ENCODE measurements around the gene ROPN1L. TPM values are rescaled to one million over a fixed set of nuclear protein-coding genes. Genes with fewer than 3 reads are reported as not detected.
"Not testable (repeated sequence)": the region's sequence is repeated elsewhere in the genome, so short reads cannot be mapped to it uniquely, and the experiment has no call there.

ROPN1L gene
- 1.9 TPM for total RNA-seq
- long read RNA-seq, partial matches to known transcripts: 0 of 2 reads
- long read RNA-seq, other reads (novel, unspliced or antisense): 1 of 2 reads

GRCh38 chr5:10441083-10441991, at the start of gene ROPN1L:
ROPN1L (plus strand) TSS chr5:10441879; CDS start chr5:10442168, 289 bp downstream.
- TF ChIP-seq CTCF (IDR thresholded peaks at IDR 0.05): no peak
- peak; percentile 93 for DNase-seq
- intact Hi-C loops (cut with DNase I): no loop called here
- ATAC-seq: peak; percentile 99
- Histone ChIP-seq H3K27ac (peak within 1 kb of the TSS; percentile 55), H3K4me1 (peaks cover 16% of the 10 kb centered on the region), H3K36me3 (peaks cover 6% of the 10 kb centered on the region), H3K27me3 (no peaks in the 10 kb centered on the region), H3K4me3 (peak within 1 kb of the TSS; percentile 55), H3K9me3 (no peaks in the 10 kb centered on the region)

- H3K27ac ChIP-seq; DNase-seq; intact Hi-C loops (cut with DNase I); ATAC-seq; H3K9me3 ChIP-seq; H3K4me3 ChIP-seq; H3K27me3 ChIP-seq; H3K4me1 ChIP-seq: not testable (repeated sequence)
- H3K36me3 ChIP-seq: peaks cover 96% of the 10 kb centered on the region
These were observed 48.9 kb upstream of the ROPN1L start for GRCh38 chr5:10392567-10393328.

GRCh38 chr5:10393491-10393890, 48.2 kb upstream of the ROPN1L start:
- TF ChIP-seq CTCF (IDR thresholded peaks at IDR 0.05): no peak
- no peaks in the 10 kb centered on the region for H3K9me3 ChIP-seq
- ATAC-seq (no peak), DNase-seq (no peak)
- H3K36me3 ChIP-seq: peaks cover 94% of the 10 kb centered on the region
- H3K4me3 ChIP-seq: no peak overlapping the region
- no peaks in the 10 kb centered on the region for H3K4me1 ChIP-seq
- no peaks in the 10 kb centered on the region for H3K27me3 ChIP-seq
- intact Hi-C loops (cut with DNase I): no loop called here
- H3K27ac ChIP-seq: no peak overlapping the region

- Histone ChIP-seq H3K36me3 (peaks cover 85% of the 10 kb centered on the region), H3K4me1 (no peaks in the 10 kb centered on the region), H3K27me3 (no peaks in the 10 kb centered on the region), H3K4me3 (no peak overlapping the region), H3K27ac (no peak overlapping the region), H3K9me3 (no peaks in the 10 kb centered on the region)
- no peak for DNase-seq
- ATAC-seq: no peak
- intact Hi-C loops (cut with DNase I): no loop called here
- no peak for TF ChIP-seq CTCF (IDR thresholded peaks at IDR 0.05)
These were observed 45.1 kb upstream of the ROPN1L start for GRCh38 chr5:10396552-10396951.

- H3K36me3 ChIP-seq: peaks cover 85% of the 10 kb centered on the region
- ATAC-seq (no peak), DNase-seq (no peak)
- no peaks in the 10 kb centered on the region for H3K27me3 ChIP-seq
- no peaks in the 10 kb centered on the region for H3K4me1 ChIP-seq
- H3K9me3 ChIP-seq: no peaks in the 10 kb centered on the region
- no peak overlapping the region for H3K27ac ChIP-seq
- no peak for TF ChIP-seq CTCF (IDR thresholded peaks at IDR 0.05)
- no peak overlapping the region for H3K4me3 ChIP-seq
- intact Hi-C loops (cut with DNase I): no loop called here
These were observed 41.8 kb upstream of the ROPN1L start for GRCh38 chr5:10399839-10400238.

- Histone ChIP-seq H3K4me1 (no peaks in the 10 kb centered on the region), H3K36me3 (peaks cover 85% of the 10 kb centered on the region), H3K4me3 (no peak overlapping the region), H3K27ac (no peak overlapping the region), H3K9me3 (no peaks in the 10 kb centered on the region), H3K27me3 (no peaks in the 10 kb centered on the region)
- ATAC-seq (no peak), DNase-seq (no peak)
- intact Hi-C loops (cut with DNase I): no loop called here
- no peak for TF ChIP-seq CTCF (IDR thresholded peaks at IDR 0.05)
These were observed 41.3 kb upstream of the ROPN1L start for GRCh38 chr5:10400411-10400810.

Measured in upper lobe of right lung (tissue), 1 donor.